IMR-90 (cell line): ENCODE data around the gene ADCY5. TPM values are rescaled to one million over a fixed set of nuclear protein-coding genes. Genes with fewer than 3 reads are reported as not detected.

Experiments
- ATAC-seq: fragments of 200-7000 bp; cut with Tn5 transposase; 2 replicates; pipeline ENCODE4 v1.9.1; 2020; ENCODE audit warnings: low read depth, mild to moderate bottlenecking, moderate library complexity
- BruUV-seq: library from RNA; stranded (reverse); fragments of 400-500 nt; replicated peaks from 2 replicates; lab custom pipeline; 2021; lab: Mats Ljungman, UMichigan
- CTCF ChIA-PET: fragments of 300-600 bp; formaldehyde crosslinking; extraction: SDS; loops from one replicate; lab custom pipeline; 2021; ENCODE audit warnings: antibody characterized with exemption; lab: Yijun Ruan, JAX
- POLR2A ChIA-PET: fragments of 300-600 bp; sonication (Branson Sonifier 250); formaldehyde crosslinking; loops from one replicate; lab custom pipeline; 2022; ENCODE audit warnings: antibody characterized with exemption; ENCODE audit not compliant: unreplicated experiment; lab: Charles Lee
- DNase-seq: peaks from one replicate; pipeline ENCODE4 v3.0.0; 2013
- H2AFZ ChIP-seq: replicated peaks from 2 replicates; pipeline ENCODE3; 2013; ENCODE audit warnings: low read length, mild to moderate bottlenecking; ENCODE audit not compliant: poor library complexity
- H2AK5ac ChIP-seq: 2 replicates; pipeline ENCODE4 v1.6.1; 2013; ENCODE audit warnings: low read depth, low read length, inconsistent platforms
- H2AK9ac ChIP-seq: replicated peaks from 2 replicates; pipeline ENCODE3; 2013; ENCODE audit warnings: mild to moderate bottlenecking, low read depth, low read length, moderate library complexity; ENCODE audit not compliant: poor library complexity
- H2BK120ac ChIP-seq: 2 replicates; pipeline ENCODE4 v1.6.1; 2013; ENCODE audit warnings: low read depth, low read length, inconsistent platforms
- H2BK15ac ChIP-seq: 3 replicates; pipeline ENCODE4 v1.6.1; 2013; ENCODE audit warnings: low read depth, low read length, inconsistent platforms
- H2BK20ac ChIP-seq: 2 replicates; pipeline ENCODE4 v1.6.1; 2013; ENCODE audit warnings: low read depth, mild to moderate bottlenecking, inconsistent platforms, low read length, moderate library complexity
- H2BK5ac ChIP-seq: 2 replicates; pipeline ENCODE4 v1.6.1; 2013; ENCODE audit warnings: mild to moderate bottlenecking, low read depth, low read length, inconsistent platforms; ENCODE audit not compliant: poor library complexity, severe bottlenecking
- H3K14ac ChIP-seq: replicated peaks from 2 replicates; pipeline ENCODE4 v1.6.1; 2013; ENCODE audit warnings: low read depth, low read length, inconsistent platforms
- H3K18ac ChIP-seq: 2 replicates; pipeline ENCODE4 v1.6.1; 2013; ENCODE audit warnings: low read depth, low read length, control low read depth
- H3K23ac ChIP-seq: 2 replicates; pipeline ENCODE4 v1.6.1; 2013; ENCODE audit warnings: low read depth, low read length, inconsistent platforms
- H3K27ac ChIP-seq: 2 replicates; pipeline ENCODE4 v1.5.1; 2013; ENCODE audit warnings: mild to moderate bottlenecking, control low read depth, low read length; ENCODE audit not compliant: insufficient read depth
- H3K27me3 ChIP-seq: 2 replicates; pipeline ENCODE4 v1.6.1; 2013; ENCODE audit warnings: low read length; ENCODE audit not compliant: control insufficient read depth, insufficient read depth
- H3K36me3 ChIP-seq: 2 replicates; pipeline ENCODE4 v1.6.1; 2013; ENCODE audit warnings: low read length, mixed read lengths; ENCODE audit not compliant: control insufficient read depth, insufficient read depth
- H3K4ac ChIP-seq: 2 replicates; pipeline ENCODE4 v1.6.1; 2013; ENCODE audit warnings: low read depth, low read length, inconsistent platforms
- H3K4me1 ChIP-seq: 2 replicates; pipeline ENCODE4 v1.6.1; 2013; ENCODE audit warnings: low read length, mixed read lengths; ENCODE audit not compliant: control insufficient read depth, insufficient read depth
- H3K4me2 ChIP-seq: 2 replicates; pipeline ENCODE4 v1.6.1; 2013; ENCODE audit warnings: low read depth, mild to moderate bottlenecking, control low read depth, low read length, moderate library complexity
- H3K4me3 ChIP-seq: 2 replicates; pipeline ENCODE4 v1.5.1; 2013; ENCODE audit warnings: low read depth, mild to moderate bottlenecking, control low read depth, low read length, moderate library complexity; ENCODE audit not compliant: insufficient read depth
- H3K56ac ChIP-seq: 2 replicates; pipeline ENCODE4 v1.6.1; 2013; ENCODE audit warnings: low read length, inconsistent platforms; ENCODE audit not compliant: insufficient read depth; ENCODE audit errors: extremely low read depth
- H3K79me1 ChIP-seq, 2 experiments: 2 replicates each; pipeline ENCODE4 v1.6.1; 2013; ENCODE audit warnings: low read length in 2 of 2, inconsistent platforms in 1 of 2, low read depth in 1 of 2
- H3K9ac ChIP-seq: 2 replicates; pipeline ENCODE4 v1.6.1; 2013; ENCODE audit warnings: low read depth, low read length, control low read depth
- H3K9me1 ChIP-seq: 2 replicates; pipeline ENCODE4 v1.6.1; 2013; ENCODE audit warnings: low read length, inconsistent platforms; ENCODE audit not compliant: insufficient read depth
- H3K9me3 ChIP-seq: 2 replicates; pipeline ENCODE4 v1.6.1; 2013; ENCODE audit warnings: low read length; ENCODE audit not compliant: control insufficient read depth, insufficient read depth
- H4K20me1 ChIP-seq: 2 replicates; pipeline ENCODE4 v1.6.1; 2013; ENCODE audit warnings: low read length, inconsistent platforms; ENCODE audit not compliant: insufficient read depth
- H4K5ac ChIP-seq: 2 replicates; pipeline ENCODE4 v1.6.1; 2013; ENCODE audit warnings: mild to moderate bottlenecking, low read depth, low read length, control low read depth
- H4K8ac ChIP-seq, 2 experiments: 2 replicates each; pipeline ENCODE4 v1.6.1; 2013; ENCODE audit warnings: low read depth in 2 of 2, low read length in 2 of 2, control low read depth in 1 of 2, inconsistent platforms in 1 of 2
- H4K91ac ChIP-seq: 2 replicates; pipeline ENCODE4 v1.6.1; 2013; ENCODE audit warnings: low read depth, low read length, inconsistent platforms; ENCODE audit not compliant: insufficient read depth
- CTCF ChIP-seq: conservative IDR thresholded peaks from 2 replicates; pipeline ENCODE4 v1.5.1; 2012; ENCODE audit warnings: mild to moderate bottlenecking, low read depth, low read length, improper control_type of control experiment
- ELK1 ChIP-seq: fragments of 150-350 bp; IDR thresholded peaks from 2 replicates; pipeline ENCODE4 v1.6.1; 2016; ENCODE audit warnings: low read depth, mild to moderate bottlenecking, low read length, moderate library complexity, borderline replicate concordance
- WGBS, 2 experiments: methylation state at CpG; one replicate each; pipeline versions ENCODE4 v1.1.5 to v1.1.7; 2013; ENCODE audit warnings: missing lambda C conversion rate in 2 of 2; ENCODE audit not compliant: insufficient read length in 1 of 2; ENCODE audit errors: extremely low coverage in 2 of 2; 5-methylcytosine and 5-hydroxymethylcytosine counted together
- dilution Hi-C: fragments of 300-500 bp; cut with HindIII; formaldehyde crosslinking; loops from one replicate; pipeline ENCODE4 v1.14.3; 2018; ENCODE audit warnings: low sequenced_read_pairs; ENCODE audit not compliant: unreplicated experiment
- in situ Hi-C: fragments of 300-500 bp; cut with MboI; formaldehyde crosslinking; loops from 3 replicates; pipeline ENCODE4 v1.14.3; 2019; ENCODE audit warnings: low sequenced_read_pairs, inconsistent platforms, mixed read lengths
- intact Hi-C: fragments of 100-400 bp; cut with micrococcal nuclease; formaldehyde crosslinking; loops from 2 replicates; pipeline ENCODE4 v1.10.0; 2022
- polyA plus RNA-seq, 3 experiments: library from polyadenylated mRNA; depleted of rRNA; stranded (reverse); fragments of >200 nt; gene quantifications; 2 replicates each; pipeline ENCODE4 v1.2.3, GENCODE V29; 2012; ENCODE audit warnings: low replicate concordance in 1 of 3
- total RNA-seq: library from RNA; depleted of rRNA; stranded (reverse); fragments of >200 nt; gene quantifications from 2 replicates; pipeline ENCODE4 v1.2.3, GENCODE V29; 2012

ADCY5 gene
- total and polyA plus RNA-seq, 2 of the 4 experiments (the other 2 are of a cell fraction) = 0.14 to 0.18 TPM

GRCh38 chr3:123375014-123375940 lies 73.6 kb downstream of the ADCY5 start:
- H3K9ac ChIP-seq = no peak overlapping the region
- in situ Hi-C loops (no loop called here), intact Hi-C loops (no loop called here), dilution Hi-C loops (no loop called here)
- H3K79me1 ChIP-seq = no peaks in the 10 kb centered on the region
- no peak overlapping the region for H3K56ac ChIP-seq
- H3K27me3 ChIP-seq = peaks cover 81% of the 10 kb centered on the region
- no peak overlapping the region for H2AK9ac ChIP-seq
- H3K4me3 ChIP-seq = no peak overlapping the region
- H3K18ac ChIP-seq = no peak overlapping the region
- no peak overlapping the region for H2BK5ac ChIP-seq
- no peak overlapping the region for H2BK15ac ChIP-seq
- H2BK20ac ChIP-seq = no peak overlapping the region
- POLR2A ChIA-PET = no interaction called here
- H2AK5ac ChIP-seq = no peak overlapping the region
- H2AFZ ChIP-seq = no peak overlapping the region
- no TSS peak for BruUV-seq
- DNase-seq = no peak
- no peak overlapping the region for H3K27ac ChIP-seq
- H4K20me1 ChIP-seq = no peaks in the 10 kb centered on the region
- CTCF ChIA-PET = no interaction called here
- no peak overlapping the region for H3K4me2 ChIP-seq
- TF ChIP-seq ELK1 (no peak), CTCF (0 out of 2 replicates have a peak, but pooled peaks have one; percentile 2)
- no peaks in the 10 kb centered on the region for H3K9me3 ChIP-seq
- ATAC-seq = no peak
- H3K4ac ChIP-seq = no peak overlapping the region
- H4K8ac ChIP-seq = no peak overlapping the region
- WGBS, 2 experiments = 95% methylated on average over 3 of the region's 13 CpGs; no CpG with 5 or more reads in 1 of the 2 experiments
- H4K5ac ChIP-seq = no peak overlapping the region
- H3K9me1 ChIP-seq = no peaks in the 10 kb centered on the region
- no peaks in the 10 kb centered on the region for H3K36me3 ChIP-seq
- no peak overlapping the region for H4K91ac ChIP-seq
- H2BK120ac ChIP-seq = no peak overlapping the region
- H3K14ac ChIP-seq = no peak overlapping the region
- H3K4me1 ChIP-seq = no peaks in the 10 kb centered on the region
- no peak overlapping the region for H3K23ac ChIP-seq
